Brain microvascular endothelial cell (primary cell): ENCODE data around the gene TNFRSF4.

Experiments
- DNase-seq: peaks from one replicate; pipeline ENCODE4 v3.0.0-alpha.2; 2020
- H3K27ac ChIP-seq: fragments of 250-450 bp; sonication (Bioruptor Pico); 2 replicates; pipeline ENCODE4 v1.5.1; 2020; ENCODE audit warnings: mild to moderate bottlenecking, moderate library complexity
- H3K27me3 ChIP-seq: fragments of 250-450 bp; sonication (Bioruptor Pico); replicated peaks from 2 replicates; pipeline ENCODE4 v1.5.1; 2020; ENCODE audit warnings: mild to moderate bottlenecking
- H3K36me3 ChIP-seq: fragments of 250-450 bp; sonication (Bioruptor Pico); replicated peaks from 2 replicates; pipeline ENCODE4 v1.5.1; 2020; ENCODE audit warnings: mild to moderate bottlenecking
- H3K4me3 ChIP-seq: 2 replicates; pipeline ENCODE4 v1.5.1; 2011; ENCODE audit warnings: low read depth, mild to moderate bottlenecking, control low read depth, low read length, moderate library complexity
- CTCF ChIP-seq: IDR thresholded peaks from 2 replicates; pipeline ENCODE4 v1.5.1; 2011; ENCODE audit warnings: low read depth, mild to moderate bottlenecking, moderate library complexity, low read length, control low read depth, inconsistent platforms; ENCODE audit errors: missing control alignments
- in situ Hi-C: cut with HindIII; loops from 2 replicates; pipeline ENCODE4 v1.10.0; 2017; ENCODE audit warnings: low sequenced_read_pairs, low pct_ligation_motif_present

The TNFRSF4 gene

GRCh38 chr1:1218524-1219200 is 4.7 kb upstream of the TNFRSF4 start:
- in situ Hi-C loops, result no loop called here
- no peak for DNase-seq
- Histone ChIP-seq H3K27me3 (no peaks in the 10 kb centered on the region), H3K27ac (no peak overlapping the region), H3K4me3 (no peak overlapping the region), H3K36me3 (peaks cover 61% of the 10 kb centered on the region)
- no peak for TF ChIP-seq CTCF

GRCh38 chr1:1217621-1218523 is 3.9 kb upstream of the TNFRSF4 start:
- no peak for DNase-seq
- no peak overlapping the region for H3K4me3 ChIP-seq

GRCh38 chr1:1216770-1217620 is 3.0 kb upstream of the TNFRSF4 start:
- H3K36me3 ChIP-seq, result peaks cover 48% of the 10 kb centered on the region
- no peak overlapping the region for H3K4me3 ChIP-seq
- no peaks in the 10 kb centered on the region for H3K27me3 ChIP-seq
- TF ChIP-seq CTCF, result no peak
- in situ Hi-C loops, result no loop called here
- DNase-seq, result no peak
- H3K27ac ChIP-seq, result no peak overlapping the region

More at GRCh38 chr1:1217621-1218523, 3.9 kb upstream of the TNFRSF4 start:
- no peak for TF ChIP-seq CTCF
- no peak overlapping the region for H3K27ac ChIP-seq
- in situ Hi-C loops, result no loop called here
- peaks cover 55% of the 10 kb centered on the region for H3K36me3 ChIP-seq
- no peaks in the 10 kb centered on the region for H3K27me3 ChIP-seq

GRCh38 chr1:1215881-1216605 is 2.1 kb upstream of the TNFRSF4 start:
- no peak for DNase-seq
- no peak overlapping the region for H3K27ac ChIP-seq
- TF ChIP-seq CTCF, result no peak
- peaks cover 40% of the 10 kb centered on the region for H3K36me3 ChIP-seq
- H3K4me3 ChIP-seq, result no peak overlapping the region
- H3K27me3 ChIP-seq, result no peaks in the 10 kb centered on the region
- in situ Hi-C loops, result no loop called here

- no peak for DNase-seq
- TF ChIP-seq CTCF, result no peak
- in situ Hi-C loops, result no loop called here
- peaks cover 33% of the 10 kb centered on the region for H3K36me3 ChIP-seq
- no peak overlapping the region for H3K4me3 ChIP-seq
- H3K27me3 ChIP-seq, result no peaks in the 10 kb centered on the region
- no peak overlapping the region for H3K27ac ChIP-seq
These were observed 1.2 kb upstream of the TNFRSF4 start for GRCh38 chr1:1215080-1215676.
